ENCODE measurements around the gene SLC26A11.

SLC26A11 gene

GRCh38 chr17:80217703-80218362 is 2.4 kb upstream of the SLC26A11 start:
- no peak for DNase-seq (ENCODE audit: low spot score)

- no peak for DNase-seq (ENCODE audit: low spot score)
These were observed 1.8 kb upstream of the SLC26A11 start for GRCh38 chr17:80218391-80218790.

- DNase-seq (ENCODE audit: low spot score), result no peak
These were observed 1.0 kb upstream of the SLC26A11 start for GRCh38 chr17:80219013-80219762.

- DNase-seq (ENCODE audit: low spot score), result no peak
These were observed 519 bp upstream of the SLC26A11 start for GRCh38 chr17:80219763-80220053.

GRCh38 chr17:80220736-80221215 is 549 bp downstream of the SLC26A11 start:
- no peak for DNase-seq (ENCODE audit: low spot score)

- no peak for DNase-seq (ENCODE audit: low spot score)
These were observed 1.3 kb downstream of the SLC26A11 start for GRCh38 chr17:80221351-80222105.

- no peak for DNase-seq (ENCODE audit: low spot score)
These were observed 2.3 kb downstream of the SLC26A11 start for GRCh38 chr17:80222376-80223141.

- no peak for DNase-seq (ENCODE audit: low spot score)
These were observed 3.1 kb downstream of the SLC26A11 start for GRCh38 chr17:80223142-80223815.

GRCh38 chr17:80223838-80224497 is 3.7 kb downstream of the SLC26A11 start:
- DNase-seq (ENCODE audit: low spot score), result no peak

GRCh38 chr17:80224683-80225082 is 4.5 kb downstream of the SLC26A11 start:
- no peak for DNase-seq (ENCODE audit: low spot score)

GRCh38 chr17:80225230-80225629 is 5.0 kb downstream of the SLC26A11 start:
- DNase-seq (ENCODE audit: low spot score), result no peak

GRCh38 chr17:80227156-80227555 is 6.9 kb downstream of the SLC26A11 start:
- no peak for DNase-seq (ENCODE audit: low spot score)

- DNase-seq (ENCODE audit: low spot score), result no peak
These were observed 7.4 kb downstream of the SLC26A11 start for GRCh38 chr17:80227666-80228065.

GRCh38 chr17:80228477-80228876 is 8.2 kb downstream of the SLC26A11 start:
- DNase-seq (ENCODE audit: low spot score), result no peak

- DNase-seq (ENCODE audit: low spot score), result no peak
These were observed 8.8 kb downstream of the SLC26A11 start for GRCh38 chr17:80229011-80229410.

- no peak for DNase-seq (ENCODE audit: low spot score)
These were observed 12.2 kb downstream of the SLC26A11 start for GRCh38 chr17:80232438-80232837.

- no peak for DNase-seq (ENCODE audit: low spot score)
These were observed 13.0 kb downstream of the SLC26A11 start for GRCh38 chr17:80233202-80233601.

GRCh38 chr17:80236911-80237310 is 16.7 kb downstream of the SLC26A11 start:
- no peak for DNase-seq (ENCODE audit: low spot score)

GRCh38 chr17:80237386-80237785 is 17.2 kb downstream of the SLC26A11 start:
- no peak for DNase-seq (ENCODE audit: low spot score)

- DNase-seq (ENCODE audit: low spot score), result no peak
These were observed 22.3 kb downstream of the SLC26A11 start for GRCh38 chr17:80242505-80242904.
